MM.1S (cell line): ENCODE results near the gene GLRA1.

Source experiments
- DNase-seq: peaks from one replicate; pipeline ENCODE4 v3.0.0-alpha.2; 2015
- H2AFZ ChIP-seq: fragments of 300-600 bp; sonication (generic); 2 replicates; pipeline ENCODE4 v1.6.0; 2016; ENCODE audit warnings: antibody characterized with exemption, low read length
- H3F3A ChIP-seq: fragments of 300-600 bp; sonication (generic); 2 replicates; pipeline ENCODE4 v1.6.1; 2016; ENCODE audit warnings: mild to moderate bottlenecking, antibody characterized with exemption, low read length, moderate library complexity, mixed read lengths; ENCODE audit not compliant: insufficient read depth
- H3K27ac ChIP-seq: fragments of 300-600 bp; sonication (generic); 2 replicates; pipeline ENCODE4 v1.5.1; 2016; ENCODE audit warnings: mild to moderate bottlenecking, low read length
- H3K27me3 ChIP-seq: fragments of 300-600 bp; sonication (generic); replicated peaks from 2 replicates; pipeline ENCODE4 v1.6.0; 2016; ENCODE audit warnings: low read length; ENCODE audit not compliant: insufficient read depth
- H3K36me3 ChIP-seq: fragments of 300-600 bp; sonication (generic); replicated peaks from 2 replicates; pipeline ENCODE4 v1.6.1; 2016; ENCODE audit warnings: mild to moderate bottlenecking, low read length, mixed read lengths; ENCODE audit not compliant: insufficient read depth
- H3K4me1 ChIP-seq: fragments of 300-600 bp; sonication (generic); 2 replicates; pipeline ENCODE4 v1.6.1; 2016; ENCODE audit warnings: low read length, mixed read lengths
- H3K4me2 ChIP-seq: fragments of 300-600 bp; sonication (generic); 2 replicates; pipeline ENCODE4 v1.6.0; 2016; ENCODE audit warnings: low read depth, low read length
- H3K4me3 ChIP-seq: fragments of 300-600 bp; sonication (generic); 2 replicates; pipeline ENCODE4 v1.5.1; 2016; ENCODE audit warnings: low read length, mixed read lengths
- H3K79me2 ChIP-seq: fragments of 300-600 bp; sonication (generic); 2 replicates; pipeline ENCODE4 v1.6.1; 2016; ENCODE audit warnings: mixed run types, low read length, mixed read lengths
- H3K9ac ChIP-seq: fragments of 300-600 bp; sonication (generic); 2 replicates; pipeline ENCODE4 v1.6.1; 2016; ENCODE audit warnings: low read length, mixed read lengths
- H3K9me2 ChIP-seq: fragments of 300-600 bp; sonication (generic); replicated peaks from 2 replicates; pipeline ENCODE4 v1.6.1; 2016; ENCODE audit warnings: mild to moderate bottlenecking, low read length, mixed read lengths; ENCODE audit not compliant: insufficient read depth
- H3K9me3 ChIP-seq: fragments of 300-600 bp; sonication (generic); replicated peaks from 2 replicates; pipeline ENCODE4 v1.6.1; 2016; ENCODE audit warnings: mild to moderate bottlenecking, low read length, mixed read lengths; ENCODE audit not compliant: insufficient read depth
- H4K20me1 ChIP-seq: fragments of 300-600 bp; sonication (generic); 2 replicates; pipeline ENCODE4 v1.6.1; 2016; ENCODE audit warnings: mild to moderate bottlenecking, low read length, moderate library complexity, mixed read lengths; ENCODE audit not compliant: insufficient read depth
- CTCF ChIP-seq: fragments of 300-600 bp; sonication (generic); IDR thresholded peaks from 2 replicates; pipeline ENCODE4 v1.5.1; 2016; ENCODE audit warnings: antibody characterized with exemption, low read length, mixed read lengths
- EZH2 ChIP-seq: fragments of 300-600 bp; sonication (generic); optimal IDR thresholded peaks from 2 replicates; pipeline ENCODE3; 2017; ENCODE audit warnings: low read depth, mild to moderate bottlenecking, antibody characterized with exemption, low read length, mixed read lengths
- EZH2phosphoT487 ChIP-seq: fragments of 300-600 bp; sonication (generic); IDR thresholded peaks from 2 replicates; pipeline ENCODE4 v1.6.1; 2018; ENCODE audit warnings: antibody characterized with exemption, low read length

GLRA1 gene

GRCh38 chr5:151773951-151774350, 150.7 kb downstream of the GLRA1 start:
- Histone ChIP-seq H3K36me3 (peaks cover 7% of the 10 kb centered on the region; the same call in 1 of the 2 replicates), H3K9ac (peak overlapping the region; percentile 90; the same call in 1 of the 2 replicates), H3K4me1 (0 out of 2 replicates have a peak, but pooled peaks cover 25% of the 10 kb centered on the region)

GRCh38 chr5:151772846-151773561, 151.6 kb downstream of the GLRA1 start:
- Histone ChIP-seq H3F3A (peaks cover 9% of the 10 kb centered on the region; the same call in 1 of the 2 replicates), H3K9ac (peak overlapping the region; percentile 90), H3K4me3 (peak overlapping the region; percentile 96), H3K27ac (peak overlapping the region; percentile 83; the same call in 1 of the 2 replicates), H3K79me2 (peaks cover 63% of the 10 kb centered on the region), H3K9me2 (no peaks in the 10 kb centered on the region), H2AFZ (no peak overlapping the region), H3K9me3 (no peaks in the 10 kb centered on the region), H4K20me1 (peaks cover 56% of the 10 kb centered on the region), H3K4me1 (0 out of 2 replicates have a peak, but pooled peaks cover 25% of the 10 kb centered on the region), H3K4me2 (peak overlapping the region; percentile 80), H3K27me3 (no peaks in the 10 kb centered on the region), H3K36me3 (peaks cover 7% of the 10 kb centered on the region; the same call in 1 of the 2 replicates)
- DNase-seq = no peak
- TF ChIP-seq EZH2phosphoT487 (no peak), CTCF (no peak), EZH2 (no peak)

More at GRCh38 chr5:151773951-151774350, 150.7 kb downstream of the GLRA1 start:
- Histone ChIP-seq H3K27ac (no peak overlapping the region), H3F3A (peaks cover 9% of the 10 kb centered on the region; the same call in 1 of the 2 replicates), H3K79me2 (peaks cover 73% of the 10 kb centered on the region), H3K4me3 (peak overlapping the region; percentile 96), H3K9me3 (no peaks in the 10 kb centered on the region), H3K27me3 (no peaks in the 10 kb centered on the region), H2AFZ (no peak overlapping the region), H4K20me1 (peaks cover 65% of the 10 kb centered on the region), H3K9me2 (no peaks in the 10 kb centered on the region), H3K4me2 (peak overlapping the region; percentile 80)
- no peak for TF ChIP-seq EZH2phosphoT487
- TF ChIP-seq EZH2 = no peak
- TF ChIP-seq CTCF = no peak
- no peak for DNase-seq
